ENCODE results near the gene HID1.
A peak's percentile ranks its signal among the peaks of the same experiment; 100 is the strongest.

Gene HID1

GRCh38 chr17:74950207-74950606 lies 22.4 kb downstream of the HID1 start:
- DNase-seq (ENCODE audit: low spot score): no peak

- DNase-seq (ENCODE audit: low spot score): no peak
These were observed 23.0 kb downstream of the HID1 start for GRCh38 chr17:74949455-74950115.

GRCh38 chr17:74947041-74947754 lies 25.4 kb downstream of the HID1 start:
- no peak for DNase-seq (ENCODE audit: low spot score)

- no peak for DNase-seq (ENCODE audit: low spot score)
These were observed 25.9 kb downstream of the HID1 start for GRCh38 chr17:74946641-74947040.

- no peak for DNase-seq (ENCODE audit: low spot score)
These were observed 27.0 kb downstream of the HID1 start for GRCh38 chr17:74945543-74945942.

GRCh38 chr17:74943808-74944522 lies 28.6 kb downstream of the HID1 start:
- DNase-seq (ENCODE audit: low spot score): no peak

GRCh38 chr17:74941128-74941725 lies 31.3 kb downstream of the HID1 start:
- DNase-seq (ENCODE audit: low spot score): no peak

- DNase-seq (ENCODE audit: low spot score): no peak
These were observed 33.0 kb downstream of the HID1 start for GRCh38 chr17:74939534-74939933.

GRCh38 chr17:74938194-74938950 lies 34.2 kb downstream of the HID1 start:
- no peak for DNase-seq (ENCODE audit: low spot score)

- no peak for DNase-seq (ENCODE audit: low spot score)
These were observed 35.2 kb downstream of the HID1 start for GRCh38 chr17:74937064-74938051.

GRCh38 chr17:74936470-74936799 lies 36.1 kb downstream of the HID1 start:
- DNase-seq (ENCODE audit: low spot score): no peak

- DNase-seq (ENCODE audit: low spot score): no peak
These were observed 36.7 kb downstream of the HID1 start, which contains the start of gene OTOP3 for GRCh38 chr17:74935585-74936469. Gene OTOP3 (plus strand): TSS chr17:74935898. CDS start chr17:74935922, 24 bp downstream.

- DNase-seq (ENCODE audit: low spot score): no peak
These were observed 37.5 kb downstream of the HID1 start for GRCh38 chr17:74935048-74935447.

GRCh38 chr17:74930535-74931036 lies 42.0 kb downstream of the HID1 start:
- DNase-seq (ENCODE audit: low spot score): no peak

- no peak for DNase-seq (ENCODE audit: low spot score)
These were observed 43.8 kb downstream of the HID1 start for GRCh38 chr17:74928786-74929185.

GRCh38 chr17:74925242-74925641 lies 47.3 kb downstream of the HID1 start:
- DNase-seq (ENCODE audit: low spot score): no peak

GRCh38 chr17:74924250-74924948 lies 48.2 kb downstream of the HID1 start, which contains the start of gene OTOP2:
Gene OTOP2 (plus strand): TSS chr17:74924273. CDS start chr17:74924633, 360 bp downstream.
- DNase-seq (ENCODE audit: low spot score): no peak

- peak; percentile 95 for DNase-seq (ENCODE audit: low spot score)
These were observed 48.9 kb downstream of the HID1 start for GRCh38 chr17:74923538-74924249.

Measured in HuH-7 (cell line).